Kidney (tissue), 14 donors: ENCODE data around the gene LAMB3. TPM values are rescaled to one million over a fixed set of nuclear protein-coding genes. Genes with fewer than 3 reads are reported as not detected.

ENCODE experiments used
- DNase-seq, 5 donors: peaks; one replicate each; pipeline ENCODE4 v3.0.0-alpha.2; 2013 to 2020
- FAIRE-seq: peaks from 2 replicates; lab custom pipeline; 2012; peaks lifted over from hg19 to GRCh38; lab: Jason Lieb, UNC
- H3K27ac ChIP-seq, 2 donors: one replicate each; pipeline ENCODE4 v1.7.0; 2013; ENCODE audit warnings: low read depth in 2 of 2, low read length in 2 of 2, inconsistent platforms in 1 of 2
- H3K27me3 ChIP-seq: one replicate; pipeline ENCODE4 v1.7.1; 2013; ENCODE audit warnings: low read length, inconsistent platforms; ENCODE audit not compliant: control insufficient read depth, insufficient read depth
- H3K36me3 ChIP-seq, 3 donors: one replicate each; pipeline versions ENCODE4 v1.7.0 to v1.7.1; 2013; ENCODE audit warnings: low read length in 3 of 3, control low read depth in 1 of 3, inconsistent platforms in 1 of 3; ENCODE audit not compliant: insufficient read depth in 3 of 3, control insufficient read depth in 2 of 3
- H3K4me1 ChIP-seq, 3 donors: one replicate each; pipeline versions ENCODE4 v1.7.0 to v1.7.1; 2013; ENCODE audit warnings: low read length in 3 of 3, inconsistent platforms in 1 of 3, low read depth in 1 of 3; ENCODE audit not compliant: control insufficient read depth in 2 of 3, insufficient read depth in 2 of 3
- H3K4me3 ChIP-seq, 3 donors: one replicate each; pipeline versions ENCODE4 v1.7.0 to v1.8.1; 2013; ENCODE audit warnings: low read length in 3 of 3, control low read depth in 1 of 3, inconsistent platforms in 1 of 3
- H3K9ac ChIP-seq, 3 donors: one replicate each; pipeline versions ENCODE4 v1.7.0 to v1.7.1; 2013; ENCODE audit warnings: low read length in 3 of 3, control low read depth in 1 of 3, inconsistent platforms in 1 of 3
- H3K9me3 ChIP-seq, 3 donors: one replicate each; pipeline versions ENCODE4 v1.7.0 to v1.7.1; 2013; ENCODE audit warnings: low read length in 3 of 3, control low read depth in 1 of 3, inconsistent platforms in 1 of 3; ENCODE audit not compliant: control insufficient read depth in 2 of 3, insufficient read depth in 1 of 3
- CTCF ChIP-seq: IDR thresholded peaks from 3 replicates; pipeline ENCODE4 v1.5.1; 2012; ENCODE audit warnings: mild to moderate bottlenecking, moderate library complexity, borderline replicate concordance; ENCODE audit not compliant: insufficient read depth; ENCODE audit errors: extremely low read depth
- intact Hi-C: fragments of 100-400 bp; cut with DNase I; formaldehyde crosslinking; loops from one replicate; pipeline ENCODE4 v1.11.1; 2022
- polyA plus RNA-seq: library from polyadenylated mRNA; stranded (reverse); fragments of 350-450 nt; fragmentation: Illumina TruSeq; extraction: RNeasy Lipid Tissue Mini Kit (QIAGEN cat#74804); gene quantifications from one replicate; pipeline ENCODE4 v1.2.3, GENCODE V29; 2014; ENCODE audit warnings: low read depth, low replicate concordance; ENCODE audit not compliant: insufficient read depth
- total RNA-seq: library from RNA; stranded (reverse); fragmentation: NEBNext Ultra II Directional; extraction: Animal tissue kit (Norgen Biotek cat#: 25700); gene quantifications from one replicate; pipeline ENCODE4 v1.2.1, GENCODE V29; 2021
- donor health status: control.
- donor health status: control.
- donor health status: control.
- donor health status: control.
- donor health status: control.
- donor health status: DM: yes; HTN: yes; CAD: no.
- donor health status: Normal renal cell carcinoma (clear cell type).

The LAMB3 gene
- total and polyA plus RNA-seq, 2 donors from 2014 or later, result 2.5 to 59.7 TPM

- no peak for FAIRE-seq
- H3K36me3 ChIP-seq, result no peaks in the 10 kb centered on the region
- no peak overlapping the region for H3K9ac ChIP-seq
- no peak overlapping the region for H3K4me3 ChIP-seq
- DNase-seq, result no peak
- no peaks in the 10 kb centered on the region for H3K4me1 ChIP-seq
- no peak for TF ChIP-seq CTCF
- no peaks in the 10 kb centered on the region for H3K27me3 ChIP-seq
- intact Hi-C loops, result no loop called here
- no peak overlapping the region for H3K27ac ChIP-seq
- H3K9me3 ChIP-seq, result no peaks in the 10 kb centered on the region
Observed at GRCh38 chr1:209607795-209608178, 44.4 kb downstream of the LAMB3 start.

GRCh38 chr1:209607102-209607794, 45.0 kb downstream of the LAMB3 start:
- no peak for FAIRE-seq

GRCh38 chr1:209603877-209604276, 48.3 kb downstream of the LAMB3 start:
- TF ChIP-seq CTCF, result no peak
- Histone ChIP-seq H3K9ac (no peak overlapping the region), H3K36me3 (peaks cover 0 to 7% (median 0%) of the 10 kb centered on the region in 3 donors), H3K4me1 (no peaks in the 10 kb centered on the region), H3K4me3 (no peak overlapping the region), H3K9me3 (no peaks in the 10 kb centered on the region), H3K27me3 (no peaks in the 10 kb centered on the region), H3K27ac (no peak overlapping the region)
- DNase-seq (no peak), FAIRE-seq (no peak)
- intact Hi-C loops, result no loop called here

More at GRCh38 chr1:209607102-209607794, 45.0 kb downstream of the LAMB3 start:
- no peak for TF ChIP-seq CTCF
- no peak for DNase-seq
- Histone ChIP-seq H3K4me3 (no peak overlapping the region), H3K9me3 (no peaks in the 10 kb centered on the region), H3K4me1 (no peaks in the 10 kb centered on the region), H3K9ac (no peak overlapping the region), H3K27me3 (no peaks in the 10 kb centered on the region), H3K27ac (no peak overlapping the region), H3K36me3 (no peaks in the 10 kb centered on the region)
- intact Hi-C loops, result no loop called here
